ENCODE measurements around the gene LRATD1. TPM values are rescaled to one million over a fixed set of nuclear protein-coding genes. Genes with fewer than 3 reads are reported as not detected.

The LRATD1 gene
- total RNA-seq, 1 experiment from 2014 or later: 0.31 TPM

GRCh38 chr2:14661163-14661562, 28.6 kb downstream of the LRATD1 start:
- Histone ChIP-seq H3K79me1 (ENCODE audit: insufficient read depth, low read depth, low read length, poor library complexity, severe bottlenecking) (no peaks in the 10 kb centered on the region), H2BK15ac (ENCODE audit: low read depth, low read length) (no peak overlapping the region), H3K9me3 (ENCODE audit: control insufficient read depth, low read depth, low read length) (no peaks in the 10 kb centered on the region), H3K14ac (ENCODE audit: insufficient read depth, low read length) (no peak overlapping the region), H3K23ac (ENCODE audit: insufficient read length, low read depth, low read length) (no peak overlapping the region), H2BK12ac (ENCODE audit: insufficient read length, low read depth, low read length) (no peak overlapping the region), H3K23me2 (ENCODE audit: insufficient read length, low read depth, low read length, poor library complexity, severe bottlenecking) (no peaks in the 10 kb centered on the region), H2AFZ (ENCODE audit: low read length) (no peak overlapping the region), H3T11ph (ENCODE audit: low read length) (no peak overlapping the region), H4K5ac (ENCODE audit: insufficient read length, low read depth, low read length) (no peak overlapping the region), H3K4me2 (ENCODE audit: insufficient read depth, insufficient read length, low read length) (no peak overlapping the region), H3K56ac (ENCODE audit: insufficient read length, low read depth, low read length) (no peak overlapping the region), H3K18ac (ENCODE audit: insufficient read length, low read depth, low read length) (no peak overlapping the region), H3K27me3 (ENCODE audit: insufficient read depth, low read length) (no peaks in the 10 kb centered on the region), H3K4ac (ENCODE audit: low read depth, low read length) (no peak overlapping the region), H4K91ac (ENCODE audit: insufficient read length, low read depth, low read length) (no peak overlapping the region), H4K20me1 (ENCODE audit: control insufficient read depth, insufficient read depth, insufficient read length) (no peaks in the 10 kb centered on the region), H3K27ac (ENCODE audit: insufficient read length, low read depth, low read length) (no peak overlapping the region), H3K9ac (ENCODE audit: extremely low read depth, insufficient read length, low read length) (no peak overlapping the region), H2BK5ac (ENCODE audit: insufficient read length, low read length) (no peak overlapping the region), H3K79me2 (ENCODE audit: insufficient read depth, low read length) (no peaks in the 10 kb centered on the region), H2BK120ac (ENCODE audit: low read depth, low read length, poor library complexity, severe bottlenecking) (no peak overlapping the region), H3K4me1 (ENCODE audit: insufficient read depth, low read length) (no peaks in the 10 kb centered on the region), H4K8ac (replicated peaks; ENCODE audit: insufficient read length, low read depth, low read length) (no peak overlapping the region), H2BK20ac (ENCODE audit: low read depth, low read length, poor library complexity, severe bottlenecking) (no peak overlapping the region), H2AK5ac (ENCODE audit: insufficient read length, low read length) (no peak overlapping the region)
- Mint-ChIP-seq H3K36me3 (ENCODE audit: insufficient read depth in 1 of 3, low read depth in 3 of 3) (no peaks in the 10 kb centered on the region; a peak in 1 of 7 replicates), H3K4me1 (peaks cover 4 to 5% of the 10 kb centered on the region in 2 experiments), H3K27me3 (ENCODE audit: low read depth) (no peaks in the 10 kb centered on the region), H3K27ac (no peak overlapping the region), H3K9me3 (no peaks in the 10 kb centered on the region), H3K4me3 (no peak overlapping the region)
- TF ChIP-seq CTCF (conservative IDR thresholded peaks at IDR 0.05): no peak
- WGBS (ENCODE audit: extremely low coverage, insufficient read length, low lambda C conversion rate): no CpG with 5 or more reads among the region's 3 CpGs
- DNase-seq: no peak

Data from H9 (cell line).